Right ventricle myocardium superior (tissue), 1 donor: ENCODE data around the gene MROH2A. TPM values are rescaled to one million over a fixed set of nuclear protein-coding genes. Genes with fewer than 3 reads are reported as not detected.
"Not testable (repeated sequence)": the region's sequence is repeated elsewhere in the genome, so short reads cannot be mapped to it uniquely, and the experiment has no call there.

Source experiments
- ATAC-seq: fragments of 200-7000 bp; cut with Tn5 transposase; one replicate; pipeline ENCODE4 v1.9.1; 2020; ENCODE audit warnings: mild to moderate bottlenecking; ENCODE audit not compliant: poor library complexity
- DNase-seq: peaks from one replicate; pipeline ENCODE4 v3.0.0-alpha.2; 2020
- intact Hi-C: fragments of 100-400 bp; cut with DNase I; formaldehyde crosslinking; loops from one replicate; pipeline ENCODE4 v1.11.2; 2022
- total RNA-seq: library from RNA; stranded (reverse); fragmentation: NEBNext Ultra II Directional; extraction: Animal tissue kit (Norgen Biotek cat#: 25700); gene quantifications from one replicate; pipeline ENCODE4 v1.2.1, GENCODE V29; 2021
- donor health status: DM: no; HTN: yes; CAD: no; lungs with severe emphysema.

MROH2A gene
- total RNA-seq, 1 donor from 2014 or later, result not detected

DNA sequence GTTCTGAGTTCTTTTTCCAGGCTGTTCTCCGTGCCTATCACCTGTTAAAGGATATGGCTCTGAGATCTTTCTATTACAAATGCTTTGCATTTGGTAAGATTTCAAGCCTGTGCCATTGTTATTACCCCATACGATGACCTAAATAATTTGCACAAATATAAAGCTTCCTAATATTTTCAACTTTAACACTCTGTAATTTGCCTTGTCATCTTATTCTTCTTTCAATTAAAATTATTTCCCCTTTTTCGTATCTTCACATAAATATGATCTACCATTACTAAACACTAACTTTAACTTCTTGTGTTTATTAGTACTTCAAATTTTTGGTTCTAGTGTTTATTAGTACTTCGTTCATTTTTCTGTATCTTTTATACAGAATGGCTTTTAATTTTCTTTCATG lies 93.3 kb downstream of the MROH2A start:
- DNase-seq (no peak), ATAC-seq (no peak)
- intact Hi-C loops, result no loop called here

DNA sequence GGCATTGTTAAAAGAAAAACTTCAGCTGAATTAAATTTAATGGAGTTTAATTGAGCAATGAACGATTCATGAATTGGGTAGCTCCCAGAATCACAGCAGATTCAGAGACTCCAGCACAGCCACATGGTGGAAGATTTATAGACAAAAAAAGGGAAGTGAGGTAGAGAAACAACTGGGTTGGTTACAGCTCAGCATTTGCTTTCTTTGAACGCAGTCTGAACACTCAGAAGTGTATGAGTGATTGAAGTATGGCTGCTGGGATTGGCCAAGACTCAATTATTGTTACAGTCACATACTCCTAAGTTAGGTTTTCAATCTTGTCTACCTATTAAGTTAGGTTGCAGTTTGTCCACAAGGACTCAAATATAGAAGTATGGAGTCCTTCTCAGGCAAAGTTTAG lies 94.0 kb downstream of the MROH2A start:
- intact Hi-C loops, DNase-seq, ATAC-seq: not testable (repeated sequence)

DNA sequence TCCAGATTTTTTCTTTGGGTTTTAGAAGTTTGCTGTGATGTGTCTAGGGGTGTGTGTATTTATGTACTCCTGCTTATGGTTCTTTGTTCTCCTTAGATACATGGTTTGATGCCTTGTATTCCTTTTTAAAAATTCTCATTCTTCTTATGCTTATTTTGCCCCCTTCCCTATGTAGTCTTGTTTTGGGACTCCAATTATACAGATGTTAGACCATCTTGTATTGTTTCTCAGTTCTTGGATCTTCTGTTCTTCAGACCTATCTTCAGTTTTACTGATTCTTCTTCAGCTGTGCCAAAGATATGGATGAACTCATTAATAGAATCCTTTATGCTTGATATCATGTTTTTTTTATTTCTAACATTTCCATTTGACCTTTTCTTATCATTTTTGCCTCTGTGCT lies 104.2 kb downstream of the MROH2A start:
- DNase-seq, result no peak
- ATAC-seq, result no peak
- intact Hi-C loops, result no loop called here

Other genes starting within 250 kb of the MROH2A start
- 18.0 TPM for gene USP40, start 211.5 kb upstream of the MROH2A start, total RNA-seq
- not detected for gene UGT1A8, start 160.7 kb upstream of the MROH2A start, total RNA-seq
- not detected for gene UGT1A10, start 141.9 kb upstream of the MROH2A start, total RNA-seq
- not detected for gene UGT1A9, start 106.4 kb upstream of the MROH2A start, total RNA-seq
- gene UGT1A7, start 96.4 kb upstream of the MROH2A start, total RNA-seq, result not detected
- gene UGT1A6, start 85.4 kb upstream of the MROH2A start, total RNA-seq, result 0.32 TPM
- not detected for gene UGT1A5, start 65.4 kb upstream of the MROH2A start, total RNA-seq
- not detected for gene UGT1A4, start 59.6 kb upstream of the MROH2A start, total RNA-seq
- not detected for gene UGT1A3, start 49.3 kb upstream of the MROH2A start, total RNA-seq
- gene UGT1A1, start 18.1 kb upstream of the MROH2A start, total RNA-seq, result not detected
- gene HJURP, start 76.2 kb downstream of the MROH2A start, total RNA-seq, result 0.40 TPM
- gene TRPM8, start 139.0 kb downstream of the MROH2A start, total RNA-seq, result not detected